ENCODE data around the gene MCF2L.

DNA sequence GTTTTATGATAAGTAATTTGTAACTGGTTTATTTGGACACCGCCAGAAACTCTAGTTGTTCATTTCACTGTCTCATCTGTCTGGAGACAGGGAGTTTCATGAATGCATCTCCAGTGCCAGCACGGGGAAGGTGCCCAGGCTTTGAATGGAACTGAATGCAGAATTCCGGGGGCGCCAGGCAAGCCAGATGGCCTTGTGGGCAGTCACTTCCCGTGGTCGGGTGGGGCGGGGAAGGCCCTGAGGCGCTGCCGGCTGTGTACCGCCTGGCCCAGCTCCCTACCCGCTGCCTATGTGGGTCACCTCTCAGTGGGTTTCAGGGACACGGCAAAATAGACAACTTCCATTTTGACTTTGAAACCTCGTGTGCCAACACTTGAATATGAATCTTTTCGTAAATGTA lies 28.8 kb upstream of the MCF2L start:
- TF ChIP-seq CTCF (IDR thresholded peaks at IDR 0.05; ENCODE audit: insufficient read depth, low read length) = no peak
- no peak for TF ChIP-seq SPI1 (IDR thresholded peaks at IDR 0.05; ENCODE audit: borderline replicate concordance, low read depth)
- no peak for TF ChIP-seq POLR2AphosphoS5 (IDR thresholded peaks at IDR 0.05; ENCODE audit: low read depth)

Data from HL-60 (cell line).